Naive thymus-derived CD4-positive, alpha-beta T cell (primary cell): ENCODE measurements around the gene ADD3. TPM values are rescaled to one million over a fixed set of nuclear protein-coding genes. Genes with fewer than 3 reads are reported as not detected.

Experiments
- ATAC-seq: fragments of 150-1000 bp; cut with Tn5 transposase; 2 replicates; pipeline ENCODE4 v1.10.0; 2021; ENCODE audit warnings: mild to moderate bottlenecking, moderate library complexity
- CTCF ChIA-PET: fragments of 350-600 bp; sonication (Branson Sonifier 250); formaldehyde crosslinking; loops from one replicate; lab custom pipeline; 2021; ENCODE audit warnings: antibody characterized with exemption; lab: Charles Lee
- POLR2A ChIA-PET: fragments of 350-600 bp; sonication (Branson Sonifier 250); formaldehyde crosslinking; loops from one replicate; lab custom pipeline; 2021; ENCODE audit warnings: antibody characterized with exemption, inconsistent platforms; lab: Charles Lee
- DNase-seq, 9 donors: peaks; one replicate each; pipeline versions ENCODE4 v3.0.0 to v3.0.0-alpha.2; 2020 to 2022; ENCODE audit warnings: mixed read lengths in 1 of 9
- H3K27ac ChIP-seq: one replicate; pipeline ENCODE4 v1.7.0; 2013; ENCODE audit warnings: mild to moderate bottlenecking, low read depth, low read length, moderate library complexity
- H3K27me3 ChIP-seq, 2 donors: one replicate each; pipeline ENCODE4 v1.7.0; 2013; ENCODE audit warnings: low read length in 2 of 2, mild to moderate bottlenecking in 2 of 2, moderate library complexity in 2 of 2; ENCODE audit not compliant: control insufficient read depth in 2 of 2, insufficient read depth in 2 of 2
- H3K36me3 ChIP-seq, 3 experiments: 1 replicate in 2 of 3; 2 replicates in 1 of 3; pipeline ENCODE4 v1.7.0; 2013; ENCODE audit warnings: low read length in 3 of 3, mild to moderate bottlenecking in 3 of 3, moderate library complexity in 1 of 3; ENCODE audit not compliant: insufficient read depth in 3 of 3, control insufficient read depth in 2 of 3
- H3K4me1 ChIP-seq, 2 donors: one replicate each; pipeline ENCODE4 v1.7.0; 2013; ENCODE audit warnings: low read length in 2 of 2, mild to moderate bottlenecking in 2 of 2, moderate library complexity in 1 of 2; ENCODE audit not compliant: control insufficient read depth in 2 of 2, insufficient read depth in 2 of 2
- H3K4me3 ChIP-seq: 2 replicates; pipeline ENCODE4 v1.7.0; 2013; ENCODE audit warnings: mild to moderate bottlenecking, low read length
- H3K9me3 ChIP-seq, 3 experiments: 1 replicate in 2 of 3; 2 replicates in 1 of 3; pipeline ENCODE4 v1.7.0; 2013; ENCODE audit warnings: low read length in 3 of 3; ENCODE audit not compliant: control insufficient read depth in 2 of 3
- H3K27ac Mint-ChIP-seq, 9 donors: one replicate each; pipeline ENCODE4 v1.8.0; 2020 to 2022; ENCODE audit warnings: mixed read lengths in 9 of 9, mild to moderate bottlenecking in 8 of 9, moderate library complexity in 5 of 9, inconsistent platforms in 2 of 9
- H3K27me3 Mint-ChIP-seq, 5 donors: one replicate each; pipeline ENCODE4 v1.8.0; 2021 to 2022; ENCODE audit warnings: mixed read lengths in 5 of 5, mild to moderate bottlenecking in 1 of 5
- H3K36me3 Mint-ChIP-seq, 5 donors: one replicate each; pipeline ENCODE4 v1.8.0; 2020 to 2022; ENCODE audit warnings: mixed read lengths in 5 of 5, mild to moderate bottlenecking in 3 of 5, inconsistent platforms in 1 of 5
- H3K4me1 Mint-ChIP-seq, 7 donors: one replicate each; pipeline ENCODE4 v1.8.0; 2020 to 2022; ENCODE audit warnings: mixed read lengths in 7 of 7, mild to moderate bottlenecking in 3 of 7, inconsistent platforms in 1 of 7
- H3K4me3 Mint-ChIP-seq, 10 donors: one replicate each; pipeline ENCODE4 v1.8.0; 2020 to 2022; ENCODE audit warnings: mild to moderate bottlenecking in 10 of 10, mixed read lengths in 10 of 10, moderate library complexity in 6 of 10, inconsistent platforms in 2 of 10
- H3K9me3 Mint-ChIP-seq, 11 donors: one replicate each; pipeline ENCODE4 v1.8.0; 2020 to 2022; ENCODE audit warnings: mixed read lengths in 11 of 11, mild to moderate bottlenecking in 4 of 11, inconsistent platforms in 1 of 11, moderate library complexity in 1 of 11
- intact Hi-C, 2 donors: fragments of 100-400 bp; cut with micrococcal nuclease; formaldehyde crosslinking; loops; one replicate each; pipeline ENCODE4 v1.15.1; 2023
- polyA plus RNA-seq, 2 donors: library from polyadenylated mRNA; unstranded; fragments of 300-500 nt; fragmentation: Illumina TruSeq; gene quantifications; one replicate each; pipeline ENCODE4 v1.2.3, GENCODE V29; 2021
- total RNA-seq, 6 experiments: library from RNA in 5 of 6; stranded (reverse) in 5 of 6; gene quantifications; 1 replicate in 5 of 6; 2 replicates in 1 of 6; pipeline ENCODE4 v1.2.3 and lab custom pipeline; 2021 to 2026

ADD3 gene
- total and polyA plus RNA-seq, 7 experiments from 2014 or later, result 281 to 535 (median 450) TPM

GRCh38 chr10:109969760-109970346 is 37.9 kb upstream of the ADD3 start:
- no peaks in the 10 kb centered on the region for H3K9me3 Mint-ChIP-seq
- Histone ChIP-seq H3K9me3 (no peaks in the 10 kb centered on the region), H3K27ac (no peak overlapping the region), H3K27me3 (no peaks in the 10 kb centered on the region), H3K36me3 (no peaks in the 10 kb centered on the region), H3K4me3 (no peak overlapping the region), H3K4me1 (no peaks in the 10 kb centered on the region)
- ChIA-PET POLR2A (no interaction called here), CTCF (interaction anchor here (0.7 kb wide), 1 partner anchor 16 kb away, joined by 4 read pairs; no protein-coding TSS in a partner anchor)
- no peaks in the 10 kb centered on the region for H3K36me3 Mint-ChIP-seq
- peaks cover 0 to 9% (median 3%) of the 10 kb centered on the region in 7 donors for H3K4me1 Mint-ChIP-seq
- H3K27ac Mint-ChIP-seq, result no peak overlapping the region
- H3K27me3 Mint-ChIP-seq, result peaks cover 0 to 43% (median 0%) of the 10 kb centered on the region in 5 donors
- no peak overlapping the region for H3K4me3 Mint-ChIP-seq
- no peak for DNase-seq
- intact Hi-C loops, result no loop called here
- no peak for ATAC-seq

- Mint-ChIP-seq H3K4me3 (no peak overlapping the region), H3K27me3 (peaks cover 0 to 39% (median 0%) of the 10 kb centered on the region in 5 donors), H3K27ac (no peak overlapping the region), H3K9me3 (no peaks in the 10 kb centered on the region), H3K36me3 (no peaks in the 10 kb centered on the region), H3K4me1 (peaks cover 0 to 10% (median 5%) of the 10 kb centered on the region in 7 donors)
- intact Hi-C loops, result no loop called here
- DNase-seq (no peak), ATAC-seq (no peak)
- no peaks in the 10 kb centered on the region for H3K9me3 ChIP-seq
- H3K4me3 ChIP-seq, result no peak overlapping the region
- ChIA-PET POLR2A (no interaction called here), CTCF (no interaction called here)
- H3K36me3 ChIP-seq, result no peaks in the 10 kb centered on the region
- no peaks in the 10 kb centered on the region for H3K4me1 ChIP-seq
- no peaks in the 10 kb centered on the region for H3K27me3 ChIP-seq
- no peak overlapping the region for H3K27ac ChIP-seq
Measured at GRCh38 chr10:109971634-109972033, 36.1 kb upstream of the ADD3 start.

GRCh38 chr10:109972372-109973001 is 35.3 kb upstream of the ADD3 start:
- intact Hi-C loops, result no loop called here
- no peak overlapping the region for H3K27ac Mint-ChIP-seq
- H3K4me1 Mint-ChIP-seq, result peaks cover 0 to 13% (median 5%) of the 10 kb centered on the region in 7 donors
- no peaks in the 10 kb centered on the region for H3K4me1 ChIP-seq
- H3K9me3 Mint-ChIP-seq, result no peaks in the 10 kb centered on the region
- no peaks in the 10 kb centered on the region for H3K36me3 ChIP-seq
- H3K4me3 ChIP-seq, result no peak overlapping the region
- H3K27me3 ChIP-seq, result no peaks in the 10 kb centered on the region
- H3K27me3 Mint-ChIP-seq, result peaks cover 0 to 38% (median 0%) of the 10 kb centered on the region in 5 donors
- ChIA-PET POLR2A (no interaction called here), CTCF (interaction anchor here (0.6 kb wide), 1 partner anchor 88 kb away, joined by 3 read pairs; no protein-coding TSS in a partner anchor)
- no peaks in the 10 kb centered on the region for H3K36me3 Mint-ChIP-seq
- H3K9me3 ChIP-seq, result no peaks in the 10 kb centered on the region
- no peak for ATAC-seq
- DNase-seq, result no peak
- H3K4me3 Mint-ChIP-seq, result no peak overlapping the region
- no peak overlapping the region for H3K27ac ChIP-seq

- no peak overlapping the region for H3K4me3 Mint-ChIP-seq
- H3K27ac Mint-ChIP-seq, result no peak overlapping the region
- no peaks in the 10 kb centered on the region for H3K9me3 ChIP-seq
- no peak overlapping the region for H3K27ac ChIP-seq
- no peaks in the 10 kb centered on the region for H3K36me3 Mint-ChIP-seq
- CTCF ChIA-PET, result no interaction called here
- H3K27me3 ChIP-seq, result no peaks in the 10 kb centered on the region
- peaks cover 0 to 34% (median 0%) of the 10 kb centered on the region in 5 donors for H3K27me3 Mint-ChIP-seq
- H3K36me3 ChIP-seq, result no peaks in the 10 kb centered on the region
- peaks cover 4 to 21% (median 8%) of the 10 kb centered on the region in 7 donors for H3K4me1 Mint-ChIP-seq
- DNase-seq, result no peak
- H3K4me3 ChIP-seq, result no peak overlapping the region
- intact Hi-C loops, result no loop called here
- POLR2A ChIA-PET, result no interaction called here
- no peaks in the 10 kb centered on the region for H3K9me3 Mint-ChIP-seq
- ATAC-seq, result no peak
- no peaks in the 10 kb centered on the region for H3K4me1 ChIP-seq
Measured at GRCh38 chr10:109973326-109973829, 34.4 kb upstream of the ADD3 start.

GRCh38 chr10:109974504-109975191 is 33.1 kb upstream of the ADD3 start:
- no peaks in the 10 kb centered on the region for H3K9me3 Mint-ChIP-seq
- Histone ChIP-seq H3K4me1 (no peaks in the 10 kb centered on the region), H3K27ac (no peak overlapping the region), H3K36me3 (no peaks in the 10 kb centered on the region), H3K9me3 (no peaks in the 10 kb centered on the region), H3K27me3 (no peaks in the 10 kb centered on the region), H3K4me3 (no peak overlapping the region)
- no peak overlapping the region for H3K4me3 Mint-ChIP-seq
- H3K4me1 Mint-ChIP-seq, result peaks cover 2 to 26% (median 12%) of the 10 kb centered on the region in 7 donors
- DNase-seq, result no peak
- POLR2A ChIA-PET, result no interaction called here
- H3K27ac Mint-ChIP-seq, result peak overlapping the region in 1 of 9 donors; percentile 76
- ATAC-seq, result no peak
- H3K27me3 Mint-ChIP-seq, result peaks cover 0 to 25% (median 0%) of the 10 kb centered on the region in 5 donors
- CTCF ChIA-PET, result interaction anchor here (0.6 to 0.7 kb wide), 3 partner anchors 103 to 134 kb away, joined by 3 to 5 read pairs (median 4); no protein-coding TSS in a partner anchor
- intact Hi-C loops, result loop anchor here (5.0 kb wide), 3 partner anchors 52 to 133 kb away; partner anchors contain the start of gene XPNPEP1 (in 1 of the 2)
- no peaks in the 10 kb centered on the region for H3K36me3 Mint-ChIP-seq

GRCh38 chr10:109975244-109976190 is 32.3 kb upstream of the ADD3 start:
- intact Hi-C loops, result loop anchor here (5.0 kb wide), 3 partner anchors 53 to 132 kb away; partner anchors contain the start of gene XPNPEP1 (in 1 of the 2)
- DNase-seq, result no peak
- ATAC-seq, result no peak
- H3K36me3 ChIP-seq, result no peaks in the 10 kb centered on the region
- POLR2A ChIA-PET, result no interaction called here
- no peaks in the 10 kb centered on the region for H3K9me3 ChIP-seq
- no peaks in the 10 kb centered on the region for H3K4me1 ChIP-seq
- Mint-ChIP-seq H3K4me3 (no peak overlapping the region), H3K27me3 (peaks cover 0 to 27% (median 0%) of the 10 kb centered on the region in 5 donors), H3K9me3 (no peaks in the 10 kb centered on the region), H3K27ac (peak overlapping the region in 1 of 9 donors; percentile 76), H3K4me1 (peaks cover 5 to 35% (median 14%) of the 10 kb centered on the region in 7 donors), H3K36me3 (no peaks in the 10 kb centered on the region)
- H3K27ac ChIP-seq, result no peak overlapping the region
- no peak overlapping the region for H3K4me3 ChIP-seq
- CTCF ChIA-PET, result interaction anchor here (0.6 to 1.3 kb wide), 6 partner anchors 48 to 133 kb away, joined by 3 to 7 read pairs (median 4); no protein-coding TSS in a partner anchor
- no peaks in the 10 kb centered on the region for H3K27me3 ChIP-seq
